Endothelial cell of umbilical vein (primary cell): ENCODE data around the gene LRRC8E.

Experiments
- EZH2 ChIP-seq: IDR thresholded peaks from 2 replicates; pipeline ENCODE4 v1.6.1; 2012; ENCODE audit warnings: borderline replicate concordance, low read depth, mild to moderate bottlenecking, moderate library complexity, low read length, inconsistent platforms; ENCODE audit not compliant: severe bottlenecking
- FOS ChIP-seq: IDR thresholded peaks from 2 replicates; pipeline ENCODE4 v1.6.1; 2011; ENCODE audit warnings: mild to moderate bottlenecking, low read length, moderate library complexity, borderline replicate concordance; ENCODE audit not compliant: insufficient read depth
- MAX ChIP-seq: IDR thresholded peaks from 2 replicates; pipeline ENCODE4 v1.6.1; 2011; ENCODE audit not compliant: insufficient read depth, insufficient read length
- MYC ChIP-seq: IDR thresholded peaks from one replicate; pipeline ENCODE4 v1.6.1; 2011; ENCODE audit warnings: mild to moderate bottlenecking, low read depth, low read length
- POLR2A ChIP-seq: IDR thresholded peaks from 2 replicates; pipeline ENCODE4 v1.6.1; 2012; ENCODE audit warnings: low read depth, mild to moderate bottlenecking, control low read depth, low read length
- POLR2AphosphoS5 ChIP-seq: IDR thresholded peaks from 2 replicates; pipeline ENCODE4 v1.6.1; 2012; ENCODE audit warnings: low read depth, mild to moderate bottlenecking, control low read depth, low read length, moderate library complexity; ENCODE audit not compliant: insufficient read depth
- TF ChIP-seq, protein P1 (sequence below), 2 donors: IDR thresholded peaks; 1 replicate in 1 of 2; 2 replicates in 1 of 2; pipeline ENCODE4 v1.5.1; 2011; ENCODE audit warnings: low read length in 2 of 2, mild to moderate bottlenecking in 2 of 2, moderate library complexity in 2 of 2, control low read depth in 1 of 2, inconsistent platforms in 1 of 2, low read depth in 1 of 2; ENCODE audit not compliant: insufficient read depth in 1 of 2; ENCODE audit errors: extremely low read depth in 1 of 2

GRCh38 chr19:7861619-7862412 lies 26.5 kb upstream of the LRRC8E start:
- TF ChIP-seq POLR2AphosphoS5 (no peak), POLR2A (no peak), MAX (no peak), EZH2 (peak; percentile 46), MYC (no peak), FOS (no peak)
- TF ChIP-seq, protein P1, sequence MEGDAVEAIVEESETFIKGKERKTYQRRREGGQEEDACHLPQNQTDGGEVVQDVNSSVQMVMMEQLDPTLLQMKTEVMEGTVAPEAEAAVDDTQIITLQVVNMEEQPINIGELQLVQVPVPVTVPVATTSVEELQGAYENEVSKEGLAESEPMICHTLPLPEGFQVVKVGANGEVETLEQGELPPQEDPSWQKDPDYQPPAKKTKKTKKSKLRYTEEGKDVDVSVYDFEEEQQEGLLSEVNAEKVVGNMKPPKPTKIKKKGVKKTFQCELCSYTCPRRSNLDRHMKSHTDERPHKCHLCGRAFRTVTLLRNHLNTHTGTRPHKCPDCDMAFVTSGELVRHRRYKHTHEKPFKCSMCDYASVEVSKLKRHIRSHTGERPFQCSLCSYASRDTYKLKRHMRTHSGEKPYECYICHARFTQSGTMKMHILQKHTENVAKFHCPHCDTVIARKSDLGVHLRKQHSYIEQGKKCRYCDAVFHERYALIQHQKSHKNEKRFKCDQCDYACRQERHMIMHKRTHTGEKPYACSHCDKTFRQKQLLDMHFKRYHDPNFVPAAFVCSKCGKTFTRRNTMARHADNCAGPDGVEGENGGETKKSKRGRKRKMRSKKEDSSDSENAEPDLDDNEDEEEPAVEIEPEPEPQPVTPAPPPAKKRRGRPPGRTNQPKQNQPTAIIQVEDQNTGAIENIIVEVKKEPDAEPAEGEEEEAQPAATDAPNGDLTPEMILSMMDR (IDR thresholded peaks at IDR 0.05; ENCODE audit: extremely low read depth in 1 of 2, insufficient read depth in 1 of 2, low read depth in 1 of 2, low read length in 2 of 2) = peak in 1 of 2 donors; percentile 9
